Stimulated activated CD4-positive, alpha-beta T cell treated with anti-CD3 and anti-CD28 coated beads, Interleukin-15, amount 100 ng/mL, for 24 hours (primary cell): ENCODE measurements around the gene PTCD3.

Experiments used
- DNase-seq: peaks from one replicate; pipeline ENCODE4 v3.0.0-alpha.2; 2020

PTCD3 gene

GRCh38 chr2:86082756-86083155, 23.3 kb upstream of the PTCD3 start:
- no peak for DNase-seq

DNA sequence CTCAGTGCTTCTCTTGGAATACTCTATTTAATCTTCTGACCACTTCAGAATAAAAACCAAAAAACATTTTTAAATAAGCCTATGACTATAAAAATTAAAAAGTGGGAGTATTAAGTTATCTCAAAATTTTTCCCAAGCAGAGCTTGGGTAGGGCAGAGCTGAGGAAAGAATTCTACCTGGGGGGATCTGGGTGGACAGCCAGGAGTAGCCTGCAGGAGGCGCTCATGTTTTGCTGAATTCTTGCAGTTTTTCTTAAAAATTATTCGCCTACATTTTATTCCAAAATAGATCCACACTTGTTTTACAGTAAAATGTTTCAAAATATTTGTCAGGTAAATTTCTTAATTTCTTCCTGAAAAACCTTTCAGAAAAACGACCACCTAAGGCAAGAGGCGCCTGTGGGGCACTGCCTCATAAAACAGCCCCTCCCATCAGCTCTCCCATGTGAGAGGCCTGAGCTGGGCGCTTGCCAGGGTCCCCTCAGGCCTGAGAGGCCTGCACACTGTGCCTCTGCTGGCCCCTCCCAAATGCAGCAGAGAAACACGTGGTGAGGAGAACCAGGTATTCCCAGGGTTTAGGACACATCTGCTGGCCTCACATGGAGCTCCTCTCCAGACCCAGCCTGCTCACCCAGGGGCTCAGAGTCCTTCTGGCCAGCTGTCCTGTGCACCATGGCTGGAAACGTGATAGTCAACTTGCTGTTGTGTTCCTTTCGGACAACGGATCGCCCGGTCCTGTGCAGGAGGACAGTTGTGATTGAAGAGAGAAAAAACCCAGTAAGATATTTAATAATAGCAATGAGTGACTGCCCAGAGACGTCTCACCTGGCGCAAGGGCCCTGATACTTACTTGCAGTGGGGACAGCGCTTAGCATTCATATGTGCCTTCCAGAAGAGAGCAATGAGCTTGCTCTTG, 17.8 kb upstream of the PTCD3 start:
- no peak for DNase-seq

- DNase-seq = no peak
These were observed 11.8 kb upstream of the PTCD3 start for GRCh38 chr2:86094229-86094628.

- no peak for DNase-seq
These were observed 8.7 kb upstream of the PTCD3 start for GRCh38 chr2:86097114-86097896.

DNA sequence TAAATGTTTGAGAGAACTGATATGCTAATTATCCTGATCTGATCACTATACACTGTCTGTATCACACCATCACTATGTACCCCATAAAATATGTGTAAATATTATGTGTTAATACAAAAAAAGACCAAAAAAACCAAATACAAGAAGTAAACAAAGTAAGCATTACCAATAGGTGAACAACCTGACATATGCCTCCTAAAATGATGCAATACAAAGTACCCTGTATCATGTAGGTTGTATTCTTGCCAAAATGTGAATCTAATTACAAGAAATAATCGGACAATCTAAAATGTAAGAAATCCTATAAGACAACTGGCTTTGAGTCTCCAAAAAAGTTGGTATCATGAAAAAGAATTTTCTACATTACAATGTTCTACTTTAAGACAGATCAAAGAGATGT, 8.1 kb upstream of the PTCD3 start:
- DNase-seq = no peak

GRCh38 chr2:86102157-86102556, 3.9 kb upstream of the PTCD3 start:
- no peak for DNase-seq

GRCh38 chr2:86105252-86105968, 625 bp upstream of the PTCD3 start, which contains the start of gene POLR1A:
Gene POLR1A, minus strand, starts transcription at chr2:86105886. Its CDS starts 110 bp downstream, at chr2:86105776.
- peak; percentile 87 for DNase-seq

DNA sequence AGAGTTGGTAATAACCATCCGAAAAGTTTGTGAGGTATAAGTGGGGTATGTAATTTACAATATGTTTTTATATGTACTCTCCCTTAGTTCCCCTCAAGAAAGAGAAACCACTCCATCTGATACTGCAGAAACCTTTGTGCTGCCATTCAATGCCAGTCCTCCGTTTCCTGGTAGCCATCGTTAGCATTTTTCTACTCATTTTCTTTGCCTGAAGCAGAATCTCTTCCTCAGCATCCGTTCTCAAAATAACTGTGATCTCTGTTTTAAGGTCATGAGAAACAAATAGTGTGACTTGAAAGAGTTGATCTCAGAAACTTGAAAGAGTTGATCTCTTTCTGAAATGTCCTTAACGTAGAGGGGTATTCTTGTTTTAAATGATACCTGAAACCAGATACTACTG, 996 bp downstream of the PTCD3 start:
- no peak for DNase-seq

- DNase-seq = no peak
These were observed 12.1 kb downstream of the PTCD3 start for GRCh38 chr2:86118130-86118529.

DNA sequence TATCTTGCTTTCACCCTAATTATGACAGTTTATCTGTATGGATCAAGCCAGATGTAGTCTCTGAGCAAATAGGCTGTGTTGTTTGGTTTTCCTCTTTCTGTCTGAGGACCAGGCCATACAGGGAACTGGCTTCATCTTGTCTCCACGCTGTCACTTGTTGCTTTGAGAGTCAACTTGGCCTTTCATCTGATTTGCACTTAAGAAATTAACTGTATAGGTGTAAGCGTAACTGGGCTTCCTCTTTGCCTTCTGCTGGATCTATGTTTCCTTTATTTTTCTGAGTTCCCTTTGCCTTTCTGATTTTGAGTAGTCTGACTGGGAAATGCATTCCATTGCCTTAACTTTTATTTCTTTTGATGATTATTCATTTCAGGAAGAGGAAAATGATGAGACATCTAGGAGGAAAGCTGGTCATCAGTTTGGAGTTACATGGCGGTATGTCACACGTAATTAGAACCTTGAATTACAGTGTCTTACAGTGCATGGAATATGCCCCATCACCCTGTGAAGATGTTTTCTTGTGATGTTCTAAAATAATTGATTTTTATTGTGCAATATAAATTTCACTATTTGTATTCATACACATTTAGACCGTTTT, 17.4 kb downstream of the PTCD3 start:
- no peak for DNase-seq

DNA sequence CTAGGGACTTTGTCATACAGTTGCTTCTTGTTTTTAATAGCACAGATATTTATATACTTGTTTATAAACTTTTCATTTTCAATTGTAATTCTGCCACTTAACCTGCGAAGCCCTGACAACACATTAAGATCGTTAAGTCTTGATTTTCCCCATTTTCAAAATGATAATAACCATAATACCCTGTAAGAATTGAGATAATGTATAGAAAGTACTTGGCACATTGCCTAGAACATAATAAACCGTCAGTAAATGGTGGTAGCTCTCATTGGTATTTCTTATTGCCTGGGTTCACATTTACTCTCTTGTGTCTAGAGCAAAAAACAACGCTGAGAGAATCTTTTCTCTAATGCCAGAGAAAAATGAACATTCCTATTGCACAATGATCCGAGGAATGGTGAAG, 18.6 kb downstream of the PTCD3 start:
- no peak for DNase-seq

- DNase-seq = no peak
These were observed 28.7 kb downstream of the PTCD3 start for GRCh38 chr2:86134709-86135108.

- DNase-seq = no peak
These were observed 29.6 kb downstream of the PTCD3 start for GRCh38 chr2:86135653-86136052.

DNA sequence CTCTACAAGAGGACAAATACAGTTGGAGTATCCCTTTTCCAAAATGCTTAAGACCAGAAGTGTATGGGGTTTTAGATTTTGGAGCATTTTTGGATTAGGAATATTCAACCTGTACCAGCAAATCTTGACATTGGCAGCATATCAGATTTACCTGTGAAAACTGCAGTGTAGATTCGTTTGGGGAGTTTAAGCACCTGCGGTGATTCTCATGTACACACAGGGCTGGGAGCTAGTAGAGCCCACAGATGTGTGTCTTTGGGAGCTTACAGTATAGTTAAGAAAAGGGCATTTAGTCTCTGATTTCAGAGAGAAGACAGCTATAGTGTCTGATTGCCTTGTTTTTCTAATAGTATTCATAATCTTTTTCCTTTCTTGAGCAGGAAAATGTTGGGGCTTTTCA, 30.1 kb downstream of the PTCD3 start:
- no peak for DNase-seq

- peak; percentile 18 for DNase-seq
These were observed 32.9 kb downstream of the PTCD3 start for GRCh38 chr2:86138736-86139625.

- no peak for DNase-seq
These were observed 33.9 kb downstream of the PTCD3 start for GRCh38 chr2:86139981-86140380.

- DNase-seq = no peak
These were observed 34.9 kb downstream of the PTCD3 start for GRCh38 chr2:86140969-86141392.

GRCh38 chr2:86142436-86143257, 36.6 kb downstream of the PTCD3 start:
- DNase-seq = no peak

GRCh38 chr2:86143307-86143706, 37.3 kb downstream of the PTCD3 start:
- no peak for DNase-seq

DNA sequence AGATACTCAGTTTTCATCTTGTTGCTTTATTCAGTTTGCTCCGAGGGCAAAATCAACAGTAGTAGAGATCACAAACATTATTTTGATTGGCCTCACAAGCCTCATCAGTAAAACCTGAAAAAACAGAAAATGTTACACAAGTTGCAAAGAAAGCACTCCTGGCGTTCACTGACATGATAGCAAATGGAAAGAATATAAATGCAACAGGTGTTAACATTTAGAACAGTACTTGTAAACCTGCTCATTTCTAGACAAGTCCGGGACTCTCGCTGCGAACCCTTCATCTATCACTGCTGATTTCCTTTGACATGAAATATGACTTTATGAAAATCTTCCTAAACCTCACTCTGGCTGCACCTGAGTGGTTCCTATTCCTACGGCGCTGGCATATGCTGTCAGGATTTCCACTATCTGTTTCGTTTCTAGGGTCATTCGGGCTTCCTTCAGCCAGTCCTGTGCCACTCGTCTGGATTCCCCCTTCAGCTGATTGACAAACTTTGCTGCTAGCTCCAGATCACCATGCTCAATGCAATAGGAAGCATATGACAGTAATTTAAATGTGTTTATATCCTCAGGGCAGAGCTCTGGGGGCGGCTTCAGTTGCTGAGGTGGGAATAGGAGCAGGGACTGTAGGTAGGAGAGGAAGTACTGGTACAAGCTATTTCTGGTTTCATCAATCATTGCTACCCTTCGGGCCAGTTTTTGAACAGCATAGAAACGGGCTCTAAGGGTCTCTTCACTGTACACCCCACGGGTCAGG, 38.1 kb downstream of the PTCD3 start:
- DNase-seq = no peak
